Activated naive CD4-positive, alpha-beta T cell (primary cell): ENCODE data around the gene SLC38A3.
"Not testable (repeated sequence)": the region's sequence is repeated elsewhere in the genome, so short reads cannot be mapped to it uniquely, and the experiment has no call there.

Experiments used
- DNase-seq, 4 experiments: peaks; one replicate each; lab custom pipeline; 2025; lab: John Stamatoyannopoulos, UW

The SLC38A3 gene

GRCh38 chr3:50233176-50233575 lies 28.1 kb downstream of the SLC38A3 start:
- no peak for DNase-seq

- DNase-seq, result peak; percentile 94 to 99 (median 96)
Measured at GRCh38 chr3:50235716-50236483, 30.8 kb downstream of the SLC38A3 start, which contains the start of gene GNAI2. Gene GNAI2, plus strand, starts transcription at chr3:50236204. Its CDS starts 132 bp downstream, at chr3:50236336.

- DNase-seq, result no peak
Measured at GRCh38 chr3:50236484-50237132, 31.5 kb downstream of the SLC38A3 start.

- DNase-seq, result peak in 1 of 4 experiments; percentile 30
Measured at GRCh38 chr3:50237133-50237651, 32.1 kb downstream of the SLC38A3 start.

- peak; percentile 53 to 82 (median 71) for DNase-seq
Measured at GRCh38 chr3:50237754-50238548, 32.9 kb downstream of the SLC38A3 start.

- no peak for DNase-seq
Measured at GRCh38 chr3:50238549-50239026, 33.5 kb downstream of the SLC38A3 start.

GRCh38 chr3:50239649-50240048 lies 34.6 kb downstream of the SLC38A3 start:
- no peak for DNase-seq

GRCh38 chr3:50241163-50241562 lies 36.1 kb downstream of the SLC38A3 start:
- DNase-seq, result no peak

- no peak for DNase-seq
Measured at GRCh38 chr3:50241713-50242380, 36.8 kb downstream of the SLC38A3 start.

- no peak for DNase-seq
Measured at GRCh38 chr3:50242381-50242770, 37.3 kb downstream of the SLC38A3 start.

- no peak for DNase-seq
Measured at GRCh38 chr3:50242851-50243542, 37.9 kb downstream of the SLC38A3 start.

- DNase-seq, result no peak
Measured at GRCh38 chr3:50243543-50243895, 38.4 kb downstream of the SLC38A3 start.

- not testable (repeated sequence) for DNase-seq
Measured at GRCh38 chr3:50244813-50245212, 39.7 kb downstream of the SLC38A3 start.

GRCh38 chr3:50245251-50245745 lies 40.2 kb downstream of the SLC38A3 start:
- no peak for DNase-seq

- DNase-seq, result peak; percentile 87 to 97 (median 97)
Measured at GRCh38 chr3:50245831-50246516, 40.9 kb downstream of the SLC38A3 start.

- peak; percentile 33 to 64 (median 42) for DNase-seq
Measured at GRCh38 chr3:50246517-50246954, 41.5 kb downstream of the SLC38A3 start.

- DNase-seq, result no peak
Measured at GRCh38 chr3:50248387-50248786, 43.3 kb downstream of the SLC38A3 start.

- no peak for DNase-seq
Measured at GRCh38 chr3:50249457-50249856, 44.4 kb downstream of the SLC38A3 start.

GRCh38 chr3:50250514-50250913 lies 45.4 kb downstream of the SLC38A3 start:
- DNase-seq, result no peak

- DNase-seq, result no peak
Measured at GRCh38 chr3:50251220-50251619, 46.1 kb downstream of the SLC38A3 start.
